Globus pallidus (tissue), 1 donor: ENCODE results near the gene GAL3ST2.
A peak's percentile ranks its signal among the peaks of the same experiment; 100 is the strongest.
"Not testable (repeated sequence)": the region's sequence is repeated elsewhere in the genome, so short reads cannot be mapped to it uniquely, and the experiment has no call there.

Experiments
- DNase-seq: peaks from one replicate; pipeline ENCODE4 v3.0.0-alpha.2; 2015; ENCODE audit warnings: low spot score

Gene GAL3ST2

DNA sequence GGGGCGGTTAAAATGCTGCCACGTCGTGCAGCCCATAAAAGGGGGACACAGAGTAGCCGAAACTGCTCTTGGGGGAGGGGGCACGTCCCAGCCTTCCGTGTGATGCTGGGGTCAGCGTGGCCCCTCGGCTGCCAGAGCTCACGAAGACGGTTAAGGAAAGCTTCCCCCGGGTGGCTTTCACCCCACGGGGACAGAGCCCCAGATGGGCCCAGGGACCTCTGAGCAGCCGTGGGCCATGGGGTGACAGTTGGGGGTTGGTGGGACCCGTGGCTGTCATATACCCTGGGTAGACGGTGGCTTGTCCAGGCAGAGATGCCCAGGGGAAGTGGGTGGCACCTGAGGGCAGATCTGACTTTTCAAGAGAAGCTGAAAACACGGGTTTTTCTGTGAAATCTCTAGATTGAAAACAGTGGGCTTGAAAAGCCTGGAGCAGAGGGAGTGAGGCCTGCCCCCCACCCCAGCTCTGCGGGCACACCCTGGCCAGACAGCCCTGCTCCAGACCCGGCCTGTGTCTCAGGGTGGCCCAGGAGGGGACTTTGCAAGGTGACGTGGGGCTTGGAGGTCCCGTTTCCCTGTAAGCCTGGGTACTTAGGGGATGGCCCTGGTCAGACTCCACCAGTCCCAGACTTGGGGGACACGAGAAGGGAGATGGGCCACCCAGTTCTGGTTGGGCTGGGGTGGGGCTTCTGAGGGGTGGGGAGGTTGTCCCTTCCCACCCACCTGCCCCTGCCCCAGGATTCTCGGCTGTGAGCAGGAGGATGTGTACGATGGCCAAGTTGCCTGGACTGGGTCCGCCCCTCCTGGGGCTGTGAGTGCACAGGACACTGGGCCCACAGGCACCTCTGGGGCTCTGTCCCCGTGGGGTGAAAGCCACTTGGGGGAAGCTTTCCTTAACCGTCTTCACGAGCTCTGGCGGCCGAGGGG, 33.0 kb downstream of the GAL3ST2 start:
- DNase-seq = no peak

DNA sequence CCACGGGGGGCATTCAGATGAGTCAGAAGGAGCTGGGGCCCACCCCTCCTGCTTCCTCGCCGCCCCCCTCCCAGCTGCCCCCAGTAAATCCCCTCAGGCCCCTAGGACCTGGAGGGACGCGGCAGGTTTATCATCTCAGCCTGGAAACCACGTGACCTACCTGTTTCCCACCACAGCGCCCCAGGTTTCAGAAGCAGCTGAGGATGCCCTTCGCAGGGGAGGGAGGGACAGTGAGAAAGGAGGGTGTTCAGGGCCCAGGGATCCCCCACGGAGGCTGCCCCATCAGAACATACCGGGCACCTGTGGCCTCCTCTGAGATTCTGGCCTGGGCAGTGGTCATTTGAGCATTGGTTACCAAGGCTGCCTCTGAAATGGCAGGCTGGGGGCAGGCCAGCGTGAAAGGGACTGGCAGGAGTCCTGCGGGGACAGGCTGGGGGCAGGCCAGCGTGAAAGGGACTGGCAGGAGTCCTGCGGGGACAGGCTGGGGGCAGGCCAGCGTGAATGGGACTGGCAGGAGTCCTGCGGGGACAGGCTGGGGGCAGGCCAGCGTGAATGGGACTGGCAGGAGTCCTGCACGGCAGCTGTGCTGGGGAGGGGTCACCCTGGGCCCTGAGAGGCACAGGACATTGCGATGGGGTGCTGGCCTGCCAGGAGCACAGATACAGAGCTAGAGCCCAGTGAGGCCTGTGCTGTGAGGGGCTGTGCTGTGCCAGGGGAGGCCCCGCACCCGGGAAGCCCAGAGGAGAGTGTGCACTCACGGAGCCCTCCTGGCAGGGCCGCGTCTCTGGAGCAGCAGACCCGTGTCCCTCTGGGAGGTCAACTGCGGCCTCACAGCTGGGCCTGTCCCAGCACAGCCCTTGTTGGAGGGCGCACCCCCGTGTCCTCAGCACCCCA, 33.9 kb downstream of the GAL3ST2 start:
- DNase-seq = peak; percentile 75

- peak; percentile 77 for DNase-seq
These were observed 34.8 kb downstream of the GAL3ST2 start for GRCh38 chr2:241811201-241811951.

DNA sequence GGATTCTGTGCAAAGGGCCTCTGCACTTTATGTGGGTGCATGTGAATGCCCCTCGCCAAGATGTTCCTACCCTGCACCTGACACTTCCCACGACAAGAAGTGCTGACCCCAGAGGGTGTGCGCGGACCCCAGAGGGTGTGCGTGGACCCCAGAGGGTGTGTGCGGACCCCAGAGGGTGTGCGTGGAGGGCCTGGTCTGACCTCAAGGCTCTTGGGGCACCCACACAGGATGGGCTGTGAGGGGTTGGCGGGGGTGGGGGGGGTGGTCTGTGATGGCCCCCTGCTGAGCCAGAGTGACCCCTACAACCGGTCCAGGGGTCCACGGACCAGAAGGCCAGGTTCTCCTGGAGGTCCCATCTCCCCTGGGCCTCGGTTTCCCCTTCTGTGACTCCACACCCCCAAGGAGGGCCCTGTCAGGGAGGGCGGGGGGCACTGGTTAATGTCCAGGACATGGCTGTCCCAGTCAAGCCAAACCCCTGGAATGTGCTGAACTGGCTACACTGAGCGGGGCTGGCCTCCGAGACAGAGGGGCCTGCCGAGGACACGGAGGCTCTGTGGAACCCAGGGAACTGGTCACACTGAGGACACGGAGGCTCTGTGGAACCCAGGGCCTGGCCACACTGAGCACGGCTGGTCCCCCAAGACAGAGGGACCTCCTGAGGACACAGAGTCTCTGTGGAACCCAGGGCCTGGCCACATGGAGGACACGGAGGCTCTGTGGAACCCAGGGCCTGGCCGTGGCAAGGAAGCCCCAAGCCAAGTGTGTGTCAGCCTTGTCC, 35.5 kb downstream of the GAL3ST2 start:
- DNase-seq = no peak

- DNase-seq = peak; percentile 67
These were observed 36.4 kb downstream of the GAL3ST2 start for GRCh38 chr2:241812730-241813643.

GRCh38 chr2:241813644-241814392, 37.2 kb downstream of the GAL3ST2 start:
- no peak for DNase-seq

DNA sequence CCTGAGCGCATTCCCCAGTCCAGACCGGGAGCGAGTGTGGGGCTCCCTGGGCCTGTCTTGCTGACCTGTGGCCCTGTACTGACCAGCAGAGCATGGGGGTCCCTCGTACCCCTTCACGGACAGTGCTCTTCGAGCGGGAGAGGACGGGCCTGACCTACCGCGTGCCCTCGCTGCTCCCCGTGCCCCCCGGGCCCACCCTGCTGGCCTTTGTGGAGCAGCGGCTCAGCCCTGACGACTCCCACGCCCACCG, 37.7 kb downstream of the GAL3ST2 start:
- DNase-seq = no peak

DNA sequence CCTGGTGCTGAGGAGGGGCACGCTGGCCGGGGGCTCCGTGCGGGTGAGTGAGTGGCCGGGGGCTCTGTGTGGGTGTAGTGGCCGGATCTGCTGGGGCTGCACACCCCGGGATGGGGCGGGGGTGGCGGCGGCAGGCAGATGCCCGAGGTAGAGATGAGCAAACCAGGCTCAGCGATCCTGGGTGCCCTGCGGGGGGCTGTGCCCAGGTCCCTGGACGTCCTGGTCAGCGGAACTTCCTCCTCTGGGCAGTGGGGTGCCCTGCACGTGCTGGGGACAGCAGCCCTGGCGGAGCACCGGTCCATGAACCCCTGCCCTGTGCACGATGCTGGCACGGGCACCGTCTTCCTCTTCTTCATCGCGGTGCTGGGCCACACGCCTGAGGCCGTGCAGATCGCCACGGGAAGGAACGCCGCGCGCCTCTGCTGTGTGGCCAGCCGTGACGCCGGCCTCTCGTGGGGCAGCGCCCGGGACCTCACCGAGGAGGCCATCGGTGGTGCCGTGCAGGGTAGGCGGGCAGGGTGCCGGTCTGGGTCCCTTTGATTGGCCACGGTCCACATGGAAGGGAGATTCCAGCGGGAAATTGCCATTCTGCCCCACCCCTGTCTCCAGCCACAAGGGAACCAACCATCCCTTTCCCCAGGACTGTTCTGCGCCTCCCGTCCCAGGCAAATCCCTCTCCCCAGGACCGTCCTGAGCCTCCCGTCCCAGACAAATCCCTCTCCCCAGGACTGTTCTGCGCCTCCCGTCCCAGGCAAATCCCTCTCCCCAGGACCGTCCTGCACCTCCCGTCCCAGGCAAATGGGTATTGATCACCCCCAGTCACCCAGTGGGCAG, 38.2 kb downstream of the GAL3ST2 start:
- no peak for DNase-seq

- DNase-seq = no peak
These were observed 39.1 kb downstream of the GAL3ST2 start for GRCh38 chr2:241815477-241816430.

- no peak for DNase-seq
These were observed 40.0 kb downstream of the GAL3ST2 start for GRCh38 chr2:241816431-241817121.

GRCh38 chr2:241817126-241817820, 40.7 kb downstream of the GAL3ST2 start:
- no peak for DNase-seq

- not testable (repeated sequence) for DNase-seq
These were observed 41.2 kb downstream of the GAL3ST2 start for GRCh38 chr2:241817821-241818215.

DNA sequence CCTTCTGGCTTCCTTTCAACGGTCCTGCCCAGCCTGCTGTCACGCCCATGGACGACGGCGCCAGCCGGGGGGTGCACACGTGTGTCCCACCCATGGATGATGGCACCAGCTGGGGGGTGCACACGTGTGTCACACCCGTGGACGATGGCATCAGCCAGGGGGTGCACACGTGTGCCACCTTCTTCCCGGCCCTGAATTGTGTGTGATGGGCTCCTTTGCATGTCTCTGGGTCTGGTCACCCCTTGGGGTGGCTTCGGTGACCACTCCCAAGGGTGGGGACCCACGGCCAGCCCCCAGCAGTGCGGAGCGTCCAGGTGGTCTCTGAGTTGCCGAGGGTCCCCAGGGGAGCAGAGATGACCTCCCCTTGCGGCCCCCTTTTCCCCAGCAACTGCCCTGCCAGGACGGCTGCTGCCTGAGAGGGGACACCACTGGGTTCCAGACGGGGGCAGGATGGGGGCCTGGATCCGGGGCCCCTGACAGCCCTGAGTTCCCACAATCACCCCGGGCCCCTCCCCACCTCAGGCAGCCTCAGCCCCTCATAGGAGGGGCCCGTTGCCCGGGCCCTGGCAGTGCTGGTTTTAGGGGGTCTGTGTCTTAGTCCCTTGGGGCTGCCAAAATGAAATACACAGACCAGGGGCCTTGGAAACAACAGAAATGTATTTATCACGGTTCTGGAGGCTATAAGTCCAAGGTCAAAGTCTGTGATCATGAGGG, 41.8 kb downstream of the GAL3ST2 start:
- no peak for DNase-seq

DNA sequence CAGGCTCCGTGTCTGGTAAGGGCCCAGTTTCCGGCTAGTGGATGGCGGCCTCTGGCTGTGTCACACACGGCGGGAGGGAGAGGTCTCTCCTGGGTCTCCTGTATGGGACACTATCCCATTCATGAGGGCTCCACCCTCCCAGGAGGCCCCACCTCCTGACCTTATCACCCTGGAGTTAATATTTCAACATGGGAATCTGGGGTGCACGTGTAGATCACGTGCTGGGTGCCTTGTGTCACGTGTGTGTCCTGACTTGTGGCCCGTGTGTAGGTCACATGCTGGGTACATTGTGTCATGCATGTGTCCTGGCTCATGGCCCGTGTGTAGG, 42.3 kb downstream of the GAL3ST2 start:
- DNase-seq = no peak

GRCh38 chr2:241819947-241820624, 43.5 kb downstream of the GAL3ST2 start:
- not testable (repeated sequence) for DNase-seq
